NCI-H146 treated with DMSO at 0.1 percent for 48 hours (cell line): ENCODE results near the gene C9orf153.

Experiments
- DNase-seq: peaks from one replicate; lab custom pipeline; 2025; ENCODE audit not compliant: unreplicated experiment; lab: John Stamatoyannopoulos, UW

Gene C9orf153

DNA sequence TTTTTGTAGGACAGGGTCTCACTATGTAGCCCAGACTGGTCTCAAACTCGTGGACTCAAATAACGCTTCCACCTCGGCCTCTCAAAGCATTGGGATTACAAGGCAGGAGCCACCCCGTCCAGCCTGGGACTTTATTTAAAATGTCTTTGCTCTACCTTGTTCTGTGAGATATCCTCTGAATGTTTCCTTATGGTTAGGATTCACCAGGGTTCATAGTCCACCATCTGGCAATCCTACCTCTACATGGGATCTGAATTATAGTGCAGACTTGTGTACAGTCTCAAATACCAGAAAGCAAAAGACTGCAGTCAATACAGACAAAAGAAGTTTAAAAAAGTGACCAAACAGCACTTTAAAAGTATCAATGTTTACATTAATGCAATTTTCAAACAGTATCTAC lies 12.8 kb upstream of the C9orf153 start:
- no peak for DNase-seq

DNA sequence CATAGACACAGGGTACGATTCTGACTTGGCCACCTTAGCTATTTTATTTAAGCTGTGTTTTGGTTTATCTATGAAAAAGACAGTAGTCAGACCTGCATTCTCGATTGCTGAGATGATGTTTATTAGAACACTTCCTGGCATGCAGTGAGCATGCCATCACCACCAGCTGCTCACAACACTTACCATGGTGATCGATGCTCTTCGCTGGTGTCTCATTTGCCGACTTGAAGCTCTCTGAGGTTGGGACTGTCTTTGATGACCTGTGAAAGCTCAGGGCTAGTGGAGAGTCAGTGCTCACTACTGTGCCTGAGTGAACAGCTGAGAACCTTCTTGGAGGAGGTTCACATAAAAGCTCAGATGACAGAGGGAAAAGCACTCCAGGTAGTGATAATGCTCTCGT lies 4.4 kb upstream of the C9orf153 start:
- DNase-seq, result no peak

DNA sequence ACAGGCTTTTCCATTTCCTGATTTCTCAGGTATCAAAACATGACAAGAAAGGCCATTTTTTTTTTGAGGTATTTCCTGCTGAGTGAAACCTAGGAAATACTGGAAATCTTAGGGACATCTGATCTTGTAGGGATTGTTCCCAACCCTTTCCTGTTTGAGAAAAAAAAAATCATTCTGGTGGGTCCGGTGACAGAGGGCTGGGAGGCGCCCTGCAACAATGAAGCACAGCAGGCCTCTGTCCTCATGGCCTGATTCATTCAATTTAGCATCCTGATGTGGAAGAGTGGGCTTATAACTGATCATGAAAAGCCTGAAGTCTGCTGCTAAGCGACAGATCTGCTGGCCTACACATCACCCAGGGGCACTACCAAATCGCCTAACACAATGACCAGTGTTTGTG lies 3.0 kb upstream of the C9orf153 start:
- DNase-seq, result no peak

DNA sequence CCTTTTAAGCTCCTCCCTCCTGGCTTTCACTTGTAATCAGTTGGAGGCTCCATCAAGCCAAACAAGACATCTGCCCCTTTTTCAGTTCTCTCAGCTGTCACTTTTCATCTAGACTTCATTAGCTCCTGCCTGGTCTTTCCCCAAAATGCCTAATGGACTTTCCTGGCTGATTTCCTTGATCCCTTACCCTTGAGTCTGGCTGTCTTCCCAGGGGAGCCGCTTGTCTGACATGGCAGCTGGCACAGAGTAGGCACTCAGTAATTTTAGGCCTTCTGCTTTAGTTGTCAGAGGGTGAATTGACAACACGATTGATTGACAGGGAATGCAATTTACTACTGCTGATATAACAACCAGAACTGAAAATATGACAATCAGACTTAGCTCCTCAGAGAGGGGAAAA lies 2.1 kb downstream of the C9orf153 start:
- DNase-seq, result no peak

DNA sequence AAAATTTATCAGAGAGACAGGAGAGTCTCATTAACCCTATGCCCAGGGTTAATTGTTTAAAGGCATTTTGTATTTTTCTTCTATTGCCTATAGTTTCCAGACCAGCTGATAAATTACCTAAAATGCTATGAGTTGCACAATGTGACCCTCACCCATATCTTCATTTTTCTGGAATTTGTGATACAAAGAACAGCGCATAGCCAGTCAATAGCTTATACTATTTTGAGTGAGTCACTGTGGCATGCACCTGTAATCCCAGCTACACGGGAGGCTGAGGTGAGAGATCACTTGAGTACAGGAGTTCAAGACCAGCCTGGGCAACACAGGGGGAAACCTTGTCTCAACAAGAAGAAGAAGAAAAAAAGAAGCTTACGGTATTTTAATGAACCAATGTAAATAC lies 2.8 kb downstream of the C9orf153 start:
- no peak for DNase-seq

DNA sequence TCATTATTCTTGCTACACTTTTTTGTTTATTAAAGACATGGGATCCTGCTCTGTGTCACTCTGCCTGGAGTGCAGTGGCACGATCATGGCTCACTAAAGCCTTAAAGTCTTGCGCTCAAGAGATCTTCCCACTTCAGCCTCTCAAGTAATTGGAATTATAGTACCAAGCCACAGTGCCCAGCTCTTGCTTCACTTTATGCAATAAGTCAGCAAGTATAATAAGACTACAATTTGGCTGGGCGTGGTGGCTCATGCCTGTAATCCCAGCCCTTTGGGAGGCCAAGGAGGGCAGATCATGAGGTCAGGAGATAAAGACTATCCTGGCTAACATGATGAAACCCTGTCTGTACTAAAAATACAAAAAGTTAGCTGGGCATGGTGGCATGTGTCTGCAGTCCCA lies 5.9 kb downstream of the C9orf153 start:
- no peak for DNase-seq

DNA sequence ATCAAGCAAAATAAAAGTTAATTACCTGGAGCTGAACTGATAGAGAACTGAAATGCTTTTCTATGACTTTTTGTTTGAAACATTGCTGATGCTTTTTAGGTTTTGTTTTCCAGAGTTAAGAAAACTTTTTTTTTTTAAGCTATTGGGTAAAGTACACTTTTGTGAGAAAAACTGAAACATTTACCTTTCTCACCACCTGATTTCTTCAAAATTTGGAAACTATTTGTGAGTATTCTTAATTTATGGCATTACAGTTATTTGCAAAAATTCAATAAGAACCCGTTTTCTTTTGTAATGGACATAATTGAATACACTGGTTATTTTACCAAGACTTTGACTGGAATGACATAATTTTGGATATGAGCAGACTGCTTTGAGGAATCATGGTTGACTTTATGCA lies 6.6 kb downstream of the C9orf153 start:
- no peak for DNase-seq

DNA sequence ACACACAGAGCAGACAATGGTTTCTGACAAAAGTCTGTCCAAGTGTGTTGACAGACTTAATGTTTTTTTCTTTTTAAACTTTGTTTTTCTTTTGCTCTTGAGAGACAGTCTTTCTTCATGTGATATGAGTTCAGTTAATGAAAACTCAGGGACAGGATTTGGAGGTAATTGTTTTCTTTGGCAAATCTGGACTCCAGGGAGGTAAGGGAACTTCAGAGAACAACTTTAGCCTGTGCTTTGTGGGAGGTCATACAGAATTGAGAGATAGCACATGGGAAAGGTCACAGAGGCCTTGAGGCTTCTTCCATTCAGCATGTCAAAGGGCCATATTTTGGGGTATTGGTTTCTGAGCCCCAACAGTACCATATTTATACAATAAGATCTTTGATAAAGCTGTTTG lies 9.3 kb downstream of the C9orf153 start:
- DNase-seq, result no peak

DNA sequence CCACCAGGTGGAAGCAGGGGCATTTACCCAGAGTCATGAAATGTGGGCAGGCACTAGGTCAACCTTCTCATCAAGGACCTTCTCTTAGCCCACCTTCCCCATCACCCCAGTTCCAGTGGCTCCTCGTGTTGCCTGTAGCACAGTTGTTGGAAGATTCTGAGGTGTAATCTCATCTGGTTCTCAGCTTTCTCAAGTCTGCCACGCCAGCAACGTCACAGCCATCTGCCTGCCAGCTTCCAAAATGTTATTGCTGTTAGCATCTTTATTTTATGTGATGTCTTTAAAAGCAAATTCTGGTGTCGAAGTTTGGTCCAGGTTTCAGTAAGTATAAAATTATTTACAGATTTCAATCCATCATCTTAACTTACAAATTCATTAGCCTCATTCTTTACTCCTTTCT lies 10.7 kb downstream of the C9orf153 start:
- no peak for DNase-seq

DNA sequence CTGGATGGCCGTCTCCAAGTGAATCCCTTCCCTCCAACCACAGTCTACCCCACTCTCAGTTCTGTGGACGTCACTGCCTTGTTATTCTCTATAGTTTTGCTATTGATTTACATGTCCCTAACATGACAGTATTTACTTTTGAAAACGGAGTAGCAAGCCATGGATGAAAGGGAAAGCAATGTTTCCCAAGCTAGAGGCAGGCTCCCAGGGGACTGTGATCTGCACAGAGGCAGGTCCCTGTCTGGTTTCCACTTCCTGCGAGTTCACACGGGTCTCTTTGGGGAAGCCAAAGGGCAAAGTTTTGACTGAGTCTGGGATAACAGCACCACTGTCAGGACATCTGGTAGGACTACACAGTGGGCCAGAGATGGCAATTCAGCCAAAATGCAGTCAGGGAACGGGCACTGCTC lies 12.7 kb downstream of the C9orf153 start:
- no peak for DNase-seq

DNA sequence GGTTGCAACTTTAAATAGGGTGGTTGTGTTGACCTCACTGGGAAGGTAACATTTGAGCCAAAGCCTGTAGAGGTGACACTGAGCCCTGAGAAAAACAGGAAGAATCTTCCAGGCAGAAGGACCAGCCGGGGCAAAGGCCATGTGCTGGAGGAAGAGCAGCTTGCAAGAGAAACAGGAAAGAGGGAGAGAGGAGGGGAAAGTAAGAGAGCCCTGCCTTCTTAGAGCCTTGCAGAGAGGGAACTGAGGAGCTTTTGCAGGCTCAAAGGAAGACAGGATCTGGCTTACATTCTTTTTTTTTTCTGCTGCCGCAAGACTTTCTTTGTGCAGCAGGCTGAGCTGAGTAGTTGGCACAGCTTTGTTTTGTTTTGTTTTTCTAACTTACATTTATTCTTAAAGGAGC lies 17.4 kb downstream of the C9orf153 start:
- no peak for DNase-seq

DNA sequence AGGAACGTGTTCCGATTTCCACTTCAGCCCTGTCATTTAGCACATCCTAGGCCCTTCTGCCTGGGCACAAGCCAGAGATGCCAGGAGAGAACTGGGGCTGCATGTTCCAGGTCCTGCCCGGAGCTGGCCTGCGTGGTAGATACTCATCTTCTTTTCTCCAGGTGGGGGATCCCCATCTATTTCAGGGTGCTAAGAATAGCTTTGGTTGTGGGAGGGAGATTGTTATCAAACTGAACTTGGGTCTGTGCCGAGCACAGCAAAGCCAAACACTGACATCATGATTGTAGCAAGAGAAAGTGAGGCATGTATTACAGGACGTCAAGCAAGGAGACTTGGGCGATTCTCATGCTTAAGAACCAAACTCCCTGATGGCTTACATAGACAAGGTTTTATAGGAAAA lies 18.2 kb downstream of the C9orf153 start:
- DNase-seq, result no peak

DNA sequence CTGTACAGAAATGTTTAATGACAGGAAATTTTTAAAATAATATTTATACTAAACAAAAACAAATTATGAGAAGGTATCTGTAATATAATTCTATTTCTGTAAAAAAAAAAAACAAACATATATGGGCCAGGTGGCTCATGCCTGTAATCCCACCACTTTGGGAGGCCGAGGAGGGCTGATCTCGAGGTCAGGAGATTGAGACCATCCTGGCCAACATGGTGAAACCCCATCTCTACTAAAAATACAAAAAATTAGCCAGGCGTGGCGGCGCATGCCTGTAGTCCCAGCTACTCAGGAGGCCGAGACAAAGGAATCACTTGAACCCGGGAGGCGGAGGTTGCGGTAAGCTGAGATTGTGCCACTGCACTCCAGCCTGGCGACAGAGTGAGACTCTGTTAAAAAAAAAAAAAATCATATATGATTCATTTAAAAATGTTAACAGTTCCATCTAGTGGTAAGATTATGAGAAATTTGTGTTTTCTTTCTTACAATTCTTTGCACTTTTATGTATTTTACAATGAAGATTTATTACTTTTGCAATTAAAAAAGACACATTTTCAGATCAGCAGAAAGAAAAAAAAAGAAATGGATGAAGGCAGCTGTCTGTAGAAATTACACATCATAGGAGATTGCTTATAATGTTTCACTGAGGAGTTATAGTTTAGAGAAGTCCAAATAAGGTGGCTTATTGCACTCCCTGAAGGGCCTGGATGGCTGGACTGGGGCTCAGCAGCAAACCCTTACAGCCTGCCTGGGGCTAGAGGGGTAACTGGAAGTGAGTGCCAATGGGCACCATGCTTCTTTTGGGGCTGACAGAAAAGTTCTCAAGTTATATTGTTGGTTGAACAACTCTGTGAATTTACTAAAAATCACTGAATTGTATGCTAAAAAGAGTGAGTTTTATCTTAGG lies 20.3 kb downstream of the C9orf153 start:
- DNase-seq, result no peak

DNA sequence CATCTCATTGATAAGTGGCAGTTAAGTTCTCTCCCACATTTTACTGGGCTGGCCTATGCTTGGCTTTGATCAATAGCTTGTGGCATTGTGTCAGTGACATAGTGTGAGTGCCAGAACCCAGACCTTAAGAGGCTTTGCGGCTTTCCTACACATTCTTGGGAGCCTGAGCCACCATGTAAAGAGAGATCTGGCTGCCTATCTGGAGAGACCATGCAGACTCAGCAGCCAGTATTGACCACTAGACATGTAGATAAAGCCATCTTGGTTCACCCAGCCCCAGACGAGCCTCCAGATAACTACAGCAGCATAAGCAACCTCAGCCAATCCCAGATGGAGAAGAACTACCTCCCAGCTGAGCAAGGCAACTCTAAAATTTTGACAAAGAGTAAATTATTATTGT lies 28.6 kb downstream of the C9orf153 start:
- no peak for DNase-seq

DNA sequence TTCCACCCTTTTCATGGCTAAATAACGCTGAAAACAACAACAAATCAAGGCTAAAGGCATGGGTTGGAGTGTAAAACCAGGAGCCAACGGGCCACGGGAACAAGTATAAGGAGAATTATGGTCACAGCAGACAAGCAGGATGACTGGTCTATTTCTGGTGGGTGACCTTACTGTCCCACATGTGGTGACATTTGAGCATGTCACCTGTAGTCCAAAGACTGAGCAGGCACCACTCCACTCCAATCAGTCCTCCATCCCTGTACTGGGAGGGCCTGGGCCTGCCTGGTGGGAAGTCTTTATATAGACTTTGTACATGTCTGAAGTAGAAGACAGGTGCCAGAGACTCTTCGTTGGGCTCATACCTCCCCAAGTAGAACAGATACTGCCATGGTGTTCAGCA lies 36.8 kb downstream of the C9orf153 start:
- DNase-seq, result no peak

DNA sequence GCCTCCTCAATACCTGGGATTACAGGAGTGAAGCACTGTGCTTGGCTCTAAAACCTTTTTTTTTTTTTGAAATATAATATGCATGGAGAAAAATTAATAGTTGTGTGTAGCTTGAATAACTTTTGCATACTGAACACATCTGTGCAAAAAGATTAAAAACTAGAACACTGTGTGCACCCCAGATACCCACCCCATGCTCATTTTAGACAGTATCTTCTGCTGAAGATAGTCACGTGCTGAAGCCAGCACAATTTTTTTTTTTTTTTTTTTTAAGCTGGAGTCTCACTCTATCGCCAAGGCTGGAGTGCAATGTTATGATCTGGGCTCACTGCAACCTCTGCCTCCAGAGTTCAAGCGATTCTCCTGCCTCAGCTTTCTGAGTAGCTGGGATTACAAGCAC lies 39.9 kb downstream of the C9orf153 start:
- no peak for DNase-seq

DNA sequence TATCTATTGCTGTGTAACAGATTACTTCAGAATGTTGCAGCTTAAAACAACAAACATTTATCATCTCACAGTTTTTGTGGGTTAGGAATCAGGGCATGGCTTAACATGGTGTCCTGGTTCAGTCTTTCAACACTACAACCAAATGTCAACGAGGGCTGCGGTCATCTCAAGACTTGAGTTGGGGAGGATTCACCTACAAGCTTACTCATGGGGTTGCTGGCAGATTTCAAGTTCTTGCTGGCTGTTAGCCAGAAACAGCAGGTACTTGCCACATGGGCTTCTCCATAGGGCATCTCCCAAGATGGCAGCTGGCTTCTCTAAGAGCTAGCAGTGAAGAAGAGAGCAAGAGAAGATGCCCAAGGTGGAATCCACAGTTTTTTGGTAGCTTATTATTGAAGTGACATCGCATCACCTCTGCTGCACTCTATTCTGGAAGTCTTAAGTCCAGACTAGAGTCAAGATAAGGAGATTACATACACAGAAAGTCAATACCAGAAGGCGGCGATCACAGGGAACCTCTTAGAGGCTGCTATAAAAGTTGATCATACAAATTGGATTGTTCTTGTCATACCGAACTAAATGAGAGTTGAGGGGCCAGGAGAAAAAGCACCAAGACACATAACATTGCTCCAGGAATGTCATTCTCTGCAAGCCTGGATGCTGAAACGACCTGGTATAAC lies 42.2 kb downstream of the C9orf153 start:
- DNase-seq, result no peak

DNA sequence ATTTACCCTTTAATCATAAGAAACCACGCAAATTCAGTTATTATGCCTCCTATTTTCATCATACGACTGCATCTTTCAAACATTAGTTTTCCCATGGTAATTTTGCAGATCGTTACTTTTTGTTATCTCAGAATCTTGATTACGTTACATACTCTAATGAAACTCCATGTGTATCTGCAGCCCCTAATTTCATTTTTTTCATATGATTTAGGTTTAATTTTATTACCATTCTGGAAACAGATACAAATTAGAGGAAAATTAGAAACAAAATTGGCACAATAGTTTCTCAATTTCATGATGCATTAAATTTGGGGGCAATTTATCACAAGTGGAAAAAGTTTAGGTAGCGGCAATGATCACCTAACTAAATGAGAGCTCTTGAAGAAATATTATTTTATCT lies 52.3 kb downstream of the C9orf153 start:
- no peak for DNase-seq

DNA sequence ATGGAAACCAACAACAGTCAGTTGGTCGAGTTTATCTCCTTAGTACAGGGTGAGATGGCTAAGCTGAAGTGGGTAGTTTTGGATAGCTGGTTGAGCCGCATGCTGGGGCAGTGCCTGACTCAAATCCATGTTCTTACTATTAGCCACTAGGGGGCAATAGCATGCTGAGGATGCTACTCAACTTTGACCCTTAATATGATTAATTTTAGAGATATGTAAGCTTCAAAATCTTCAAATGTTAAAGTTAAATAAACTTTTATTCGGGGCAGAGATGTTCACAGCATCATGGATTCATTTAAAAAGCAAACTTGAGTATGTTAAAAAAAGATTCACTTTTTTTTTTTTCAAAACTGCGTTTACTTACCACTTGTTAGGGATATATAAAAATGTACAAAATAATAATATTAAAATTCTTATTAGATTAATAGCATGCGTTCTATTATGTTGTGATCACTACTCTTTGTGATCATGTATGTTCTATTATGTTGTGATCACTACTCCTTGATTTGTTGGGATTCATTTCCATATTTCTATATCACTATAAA lies 57.0 kb downstream of the C9orf153 start:
- DNase-seq, result peak; percentile 1

DNA sequence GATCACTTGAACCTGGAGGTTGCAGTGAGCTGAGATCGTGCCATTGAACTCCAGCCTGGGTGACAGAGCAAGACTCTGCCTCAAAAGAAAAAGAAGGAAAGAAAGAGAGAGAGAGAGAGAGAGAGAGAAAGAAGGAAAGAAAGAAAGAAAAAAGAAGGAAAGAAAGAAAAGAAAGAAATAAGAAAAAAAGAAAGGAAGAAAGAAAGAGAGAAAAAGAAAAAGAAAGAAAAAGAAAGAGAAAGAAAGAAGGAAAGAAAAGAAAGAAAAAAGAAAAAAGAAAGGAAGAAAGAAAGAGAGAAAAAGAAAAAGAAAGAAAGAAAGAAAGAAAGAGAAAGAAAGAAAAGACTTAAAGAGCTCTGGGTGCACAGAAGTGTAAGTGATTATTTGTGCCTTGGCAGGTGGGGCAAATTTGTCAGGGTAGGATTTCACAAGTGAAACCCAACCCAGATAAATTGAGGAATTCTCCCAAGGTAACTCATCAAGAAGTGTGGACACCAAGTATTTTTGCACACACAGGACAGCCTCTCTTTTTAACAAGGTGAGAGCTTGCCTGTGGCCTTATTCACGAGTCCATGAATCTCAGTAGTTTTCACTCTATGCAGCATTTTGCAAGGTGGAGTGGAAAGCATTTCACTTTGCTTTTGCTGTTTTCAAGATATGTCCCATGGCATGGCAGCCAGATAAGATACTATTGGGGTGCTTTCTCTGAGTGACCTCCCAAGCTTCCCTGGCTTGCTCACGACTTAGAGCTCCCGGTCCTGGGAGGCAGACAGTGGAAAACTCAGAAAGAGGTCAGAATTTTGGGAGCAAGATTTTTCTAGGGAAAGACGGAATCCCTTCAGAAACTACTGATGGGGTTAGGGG lies 57.8 kb downstream of the C9orf153 start:
- DNase-seq, result no peak

DNA sequence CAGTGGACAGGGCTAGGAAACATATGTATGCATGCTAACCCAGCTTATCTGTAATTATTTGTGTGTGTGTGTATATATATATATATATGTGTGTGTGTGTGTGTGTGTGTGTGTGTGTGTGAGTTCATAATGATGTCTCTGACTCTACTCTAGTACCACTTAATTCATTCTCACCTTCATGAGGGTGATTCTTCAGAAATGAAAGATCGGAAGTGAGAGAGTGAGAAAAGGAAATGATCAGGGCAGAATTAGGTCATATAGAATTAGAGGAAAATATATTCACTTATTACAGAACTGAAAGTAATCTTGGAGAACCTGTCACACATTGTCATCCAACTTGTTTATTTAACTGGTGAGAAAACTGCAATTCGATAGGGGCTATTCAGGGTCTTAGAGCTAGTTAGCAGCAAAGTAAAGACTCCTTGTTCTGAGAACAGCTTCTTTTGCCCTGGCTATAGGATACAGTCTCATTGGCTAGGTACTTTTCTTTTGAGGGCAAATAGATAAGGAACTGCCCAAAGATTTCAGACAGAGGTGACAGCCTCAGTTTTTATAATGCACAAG lies 58.8 kb downstream of the C9orf153 start:
- DNase-seq, result no peak
